Measurements from ENCODE around the gene NTMT1.

Gene NTMT1

GRCh38 chr9:129682381-129682780, 56.4 kb downstream of the NTMT1 start:
- no peak for DNase-seq

- DNase-seq: no peak
Observed at GRCh38 chr9:129685220-129685932, 59.4 kb downstream of the NTMT1 start.

Measured in activated naive CD4-positive, alpha-beta T cell treated with anti-CD3 and anti-CD28 coated beads, Interleukin-2, amount 50 U/mL, for 16 hours (primary cell).